LoVo (cell line): Measurements from ENCODE around the gene XKR8.
A peak's percentile ranks its signal among the peaks of the same experiment; 100 is the strongest.

Experiments
- DNase-seq: peaks from one replicate; pipeline ENCODE4 v3.0.0-alpha.2; 2016; ENCODE audit warnings: low spot score

XKR8 gene

GRCh38 chr1:27955076-27955475, 4.7 kb upstream of the XKR8 start:
- no peak for DNase-seq

DNA sequence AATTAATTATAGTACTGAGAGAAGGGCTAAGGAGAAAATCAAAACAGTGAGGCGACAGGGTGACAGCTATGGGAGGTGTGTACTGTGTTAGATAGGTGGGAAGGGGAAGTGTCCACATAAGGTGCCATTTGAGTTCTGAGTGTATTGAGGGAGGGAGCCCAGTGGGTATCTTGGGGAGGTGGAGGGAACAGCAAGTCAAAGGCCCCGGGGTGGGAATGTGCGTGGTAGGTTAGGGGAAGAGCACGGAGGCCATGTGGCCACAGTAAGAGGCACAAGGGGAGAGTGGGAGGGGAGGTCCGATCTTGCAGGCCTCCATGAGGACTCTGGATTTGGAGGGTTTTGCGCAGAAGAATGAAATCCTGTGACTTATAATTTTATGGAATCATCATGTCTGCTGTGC, 3.0 kb upstream of the XKR8 start:
- no peak for DNase-seq

- DNase-seq = no peak
Measured at GRCh38 chr1:27957655-27958054, 2.1 kb upstream of the XKR8 start.

- DNase-seq = no peak
Measured at GRCh38 chr1:27958513-27958912, 1.3 kb upstream of the XKR8 start.

DNA sequence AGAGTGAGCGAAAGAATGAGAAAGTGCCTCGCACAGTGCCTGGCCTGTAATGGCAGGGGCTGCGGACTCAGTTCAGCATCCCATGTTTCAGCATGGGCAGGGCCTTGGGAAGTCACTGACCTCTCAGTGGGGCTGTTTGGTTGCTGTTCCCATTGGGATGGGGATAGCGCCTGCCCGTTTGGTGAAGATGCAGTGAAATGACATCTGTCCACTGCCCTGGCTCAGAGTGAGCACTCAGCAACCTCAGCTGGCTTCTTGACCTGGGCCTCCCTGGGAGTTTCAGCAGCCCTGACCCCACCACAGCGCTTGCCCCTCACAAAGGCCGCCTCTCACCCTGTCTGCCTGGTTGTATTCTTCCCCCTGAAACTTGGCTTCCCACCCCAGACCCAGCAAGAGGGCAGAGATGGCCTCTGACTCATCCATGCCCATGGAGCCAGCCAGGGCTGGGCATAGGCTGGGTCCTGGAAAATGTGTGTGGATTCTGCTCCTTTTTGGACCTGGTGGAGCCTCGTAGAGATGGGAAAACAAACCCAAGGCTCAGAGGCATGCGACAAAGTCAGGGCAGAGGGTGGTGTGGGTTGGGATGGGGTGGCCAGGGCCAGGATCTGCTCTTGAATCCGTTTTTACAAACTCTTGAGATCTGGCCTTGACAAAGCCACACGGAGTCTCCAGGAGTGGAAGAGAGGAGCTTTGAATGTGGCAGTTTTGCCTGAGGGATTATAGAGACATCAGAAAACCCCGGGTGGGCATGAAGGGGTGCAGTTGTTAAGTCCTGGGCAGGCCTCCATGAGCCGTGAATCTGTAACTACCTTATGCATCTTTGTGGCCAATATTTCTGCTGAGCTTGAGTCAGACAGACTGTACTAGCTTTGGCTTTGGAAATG, 1.2 kb downstream of the XKR8 start:
- DNase-seq = no peak

DNA sequence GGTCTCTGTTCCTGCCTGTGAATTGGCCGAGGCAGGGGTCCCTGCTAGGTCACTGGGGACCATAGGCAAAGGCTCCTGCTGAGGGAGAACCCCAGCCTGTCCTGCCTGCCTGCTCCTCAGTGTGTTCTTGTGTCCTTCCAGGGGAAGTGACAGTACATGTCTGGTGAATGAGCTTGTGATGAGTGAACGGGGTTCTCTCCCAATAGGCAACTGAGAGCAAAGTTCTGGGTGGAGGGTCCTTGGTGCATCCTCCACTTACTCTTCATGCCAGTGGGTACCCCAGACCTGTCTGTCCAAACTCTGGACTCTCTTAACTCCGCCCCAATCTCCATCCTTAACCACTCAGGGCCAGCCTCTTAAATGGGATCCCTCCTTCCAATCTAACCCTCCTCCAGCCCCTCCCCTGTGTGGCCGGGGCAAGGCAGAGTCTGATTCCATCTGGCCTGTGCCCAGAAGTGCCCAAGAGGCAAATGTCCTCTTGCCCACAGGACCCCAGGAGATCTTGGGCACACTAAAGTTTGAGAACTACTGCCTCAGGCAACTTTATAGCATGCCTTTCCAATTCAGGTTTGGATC, 2.0 kb downstream of the XKR8 start:
- no peak for DNase-seq

GRCh38 chr1:27963393-27963792, 3.6 kb downstream of the XKR8 start:
- no peak for DNase-seq

DNA sequence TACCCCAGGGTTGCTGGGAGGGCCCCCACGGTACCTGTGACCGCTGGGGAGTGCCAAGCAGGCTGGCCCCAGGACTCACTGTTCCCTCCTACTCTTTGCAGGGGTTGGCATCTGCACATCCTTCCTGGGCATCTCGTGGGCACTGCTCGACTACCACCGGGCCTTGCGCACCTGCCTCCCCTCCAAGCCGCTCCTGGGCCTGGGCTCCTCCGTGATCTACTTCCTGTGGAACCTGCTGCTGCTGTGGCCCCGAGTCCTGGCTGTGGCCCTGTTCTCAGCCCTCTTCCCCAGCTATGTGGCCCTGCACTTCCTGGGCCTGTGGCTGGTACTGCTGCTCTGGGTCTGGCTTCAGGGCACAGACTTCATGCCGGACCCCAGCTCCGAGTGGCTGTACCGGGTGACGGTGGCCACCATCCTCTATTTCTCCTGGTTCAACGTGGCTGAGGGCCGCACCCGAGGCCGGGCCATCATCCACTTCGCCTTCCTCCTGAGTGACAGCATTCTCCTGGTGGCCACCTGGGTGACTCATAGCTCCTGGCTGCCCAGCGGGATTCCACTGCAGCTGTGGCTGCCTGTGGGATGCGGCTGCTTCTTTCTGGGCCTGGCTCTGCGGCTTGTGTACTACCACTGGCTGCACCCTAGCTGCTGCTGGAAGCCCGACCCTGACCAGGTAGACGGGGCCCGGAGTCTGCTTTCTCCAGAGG, 6.8 kb downstream of the XKR8 start:
- DNase-seq = peak; percentile 23

GRCh38 chr1:27967106-27967883, 7.5 kb downstream of the XKR8 start:
- DNase-seq = no peak

DNA sequence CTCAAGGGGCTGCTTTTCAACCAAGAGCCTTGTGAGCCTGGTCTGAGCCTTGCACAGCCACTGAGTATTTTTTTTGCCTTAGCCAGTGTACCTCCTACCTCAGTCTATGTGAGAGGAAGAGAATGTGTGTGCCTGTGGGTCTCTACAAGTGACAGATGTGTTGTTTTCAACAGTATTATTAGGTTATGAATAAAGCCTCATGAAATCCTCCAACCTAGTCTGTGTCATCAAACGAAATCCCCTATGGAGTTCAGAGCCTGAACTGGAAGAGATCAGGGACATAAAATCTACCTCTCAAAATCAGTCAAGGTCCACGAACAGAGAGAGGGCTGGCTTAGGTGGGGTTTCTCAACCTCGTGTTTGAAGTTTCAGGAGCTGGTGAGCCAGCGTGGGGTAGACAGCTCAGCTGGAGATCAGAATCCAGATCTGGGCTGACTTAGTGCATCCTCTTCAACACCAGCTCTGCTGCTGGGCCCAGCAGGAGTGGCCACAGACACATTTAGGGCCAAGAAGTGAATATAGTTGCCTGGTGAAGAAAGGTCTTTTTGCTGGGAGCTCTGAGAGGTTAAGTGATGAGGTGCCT, 8.2 kb downstream of the XKR8 start:
- DNase-seq = no peak

- DNase-seq = peak; percentile 28
Measured at GRCh38 chr1:27968692-27969091, 8.9 kb downstream of the XKR8 start.

DNA sequence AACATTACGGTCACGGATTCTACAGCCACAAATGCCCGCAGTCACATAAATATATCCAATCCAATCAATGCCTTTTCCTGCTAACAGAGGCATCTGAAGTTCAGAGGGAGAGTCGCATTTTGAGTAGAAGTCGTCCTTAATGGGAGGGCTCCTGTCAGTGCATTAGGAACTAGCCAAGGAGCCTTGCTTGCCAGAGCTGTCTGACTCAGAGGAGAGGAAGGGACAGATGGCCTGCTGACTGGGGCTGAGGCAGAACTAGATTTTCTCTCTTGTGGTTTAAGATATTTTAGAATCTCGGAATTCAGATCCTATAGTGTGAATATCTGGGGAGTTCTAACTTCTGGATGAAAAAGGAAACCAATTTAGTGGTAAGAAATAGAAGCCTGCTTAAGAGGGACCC, 10.6 kb downstream of the XKR8 start:
- no peak for DNase-seq

GRCh38 chr1:27971674-27972073, 11.9 kb downstream of the XKR8 start:
- no peak for DNase-seq

DNA sequence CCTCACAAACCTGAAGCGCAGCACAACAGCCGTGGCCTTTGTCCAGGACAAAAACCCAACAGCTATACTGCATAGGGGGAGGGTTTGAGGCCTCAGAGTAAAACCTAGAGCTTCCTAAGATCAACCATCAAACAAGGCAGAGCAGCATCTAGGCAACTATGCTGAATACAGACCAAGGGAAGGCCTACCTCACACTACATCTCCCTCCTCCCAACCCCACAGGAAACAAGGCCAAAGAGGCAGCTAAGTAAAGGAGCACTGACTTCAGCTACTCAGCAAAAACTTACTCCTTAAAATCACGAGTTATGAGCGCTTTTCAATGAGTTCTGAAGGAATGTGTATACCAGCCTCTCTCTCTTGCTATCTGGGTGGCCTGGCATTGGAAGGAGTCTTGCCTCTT, 12.4 kb downstream of the XKR8 start:
- no peak for DNase-seq

GRCh38 chr1:27973771-27974416, 14.1 kb downstream of the XKR8 start:
- DNase-seq = no peak

DNA sequence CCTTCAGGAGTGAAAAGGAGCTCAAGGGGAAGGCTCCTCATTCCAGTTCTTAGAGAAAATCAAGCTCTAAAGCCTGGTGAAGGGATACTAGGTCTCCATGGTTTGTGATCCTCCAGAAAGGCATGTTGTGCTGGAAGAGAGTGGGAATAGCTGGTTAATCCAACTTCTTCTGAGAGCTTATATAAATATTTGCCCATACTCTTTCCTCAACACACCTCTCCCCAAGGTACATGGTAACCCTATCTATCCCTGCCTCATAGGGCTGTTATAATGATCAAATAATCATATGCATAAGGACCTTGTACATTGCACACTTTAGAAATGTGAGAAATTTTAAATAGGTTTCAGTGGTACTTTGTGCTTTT, 14.6 kb downstream of the XKR8 start:
- no peak for DNase-seq

- DNase-seq = peak; percentile 51
Measured at GRCh38 chr1:27979151-27979858, 19.5 kb downstream of the XKR8 start.

GRCh38 chr1:27979859-27980201, 20.1 kb downstream of the XKR8 start:
- no peak for DNase-seq

GRCh38 chr1:27980216-27980845, 20.6 kb downstream of the XKR8 start:
- DNase-seq = no peak

DNA sequence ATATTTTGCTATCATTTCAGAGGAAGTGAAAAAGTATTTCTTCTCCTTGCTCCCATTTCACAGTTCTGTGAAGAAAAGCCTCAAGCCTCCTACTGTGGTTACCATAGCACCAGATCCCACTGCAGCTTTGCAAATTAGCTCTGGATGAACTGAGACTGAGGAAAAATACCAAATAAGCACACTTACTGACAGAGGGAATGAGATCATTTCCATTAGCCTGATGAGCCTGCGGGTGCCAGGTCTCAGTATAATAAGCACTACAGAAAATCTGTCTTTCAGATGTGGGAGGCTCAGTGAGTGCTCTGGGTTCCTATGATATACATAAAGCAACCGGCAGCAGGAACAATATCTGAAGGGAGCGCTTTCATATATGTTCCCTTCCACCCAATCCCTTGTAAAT, 21.4 kb downstream of the XKR8 start:
- no peak for DNase-seq
